Esophagus (tissue), 2 donors: ENCODE data around the gene RACGAP1. TPM values are rescaled to one million over a fixed set of nuclear protein-coding genes. Genes with fewer than 3 reads are reported as not detected.

ENCODE experiments used
- H3K27ac ChIP-seq, 2 donors: one replicate each; pipeline ENCODE4 v1.5.1; 2013; ENCODE audit warnings: low read depth in 2 of 2, mild to moderate bottlenecking in 2 of 2, inconsistent platforms in 1 of 2, low read length in 1 of 2, moderate library complexity in 1 of 2
- H3K27me3 ChIP-seq, 2 donors: one replicate each; pipeline ENCODE4 v1.6.1; 2013; ENCODE audit warnings: low read length in 2 of 2, control low read depth in 1 of 2, mild to moderate bottlenecking in 1 of 2; ENCODE audit not compliant: insufficient read depth in 2 of 2, control insufficient read depth in 1 of 2
- H3K36me3 ChIP-seq, 2 donors: one replicate each; pipeline ENCODE4 v1.6.1; 2013; ENCODE audit warnings: low read length in 1 of 2; ENCODE audit not compliant: control insufficient read depth in 2 of 2, insufficient read depth in 2 of 2
- H3K4me1 ChIP-seq, 2 donors: one replicate each; pipeline ENCODE4 v1.6.1; 2013; ENCODE audit warnings: low read length in 1 of 2; ENCODE audit not compliant: control insufficient read depth in 2 of 2, insufficient read depth in 2 of 2
- H3K4me3 ChIP-seq, 2 donors: one replicate each; pipeline ENCODE4 v1.5.1; 2013; ENCODE audit warnings: low read length in 2 of 2, mild to moderate bottlenecking in 2 of 2, low read depth in 1 of 2, moderate library complexity in 1 of 2
- H3K9me3 ChIP-seq, 2 donors: one replicate each; pipeline ENCODE4 v1.6.1; 2013; ENCODE audit warnings: mild to moderate bottlenecking in 2 of 2, low read depth in 1 of 2, low read length in 1 of 2, moderate library complexity in 1 of 2; ENCODE audit not compliant: control insufficient read depth in 2 of 2, insufficient read depth in 1 of 2
- WGBS, 2 donors: extraction: QIAGEN DNeasy Blood & Tissue Kit; methylation state at CpG; one replicate each; pipeline ENCODE4 v1.1.7; 2013; 5-methylcytosine and 5-hydroxymethylcytosine counted together
- polyA plus RNA-seq, 2 donors: library from polyadenylated mRNA; stranded (reverse); fragments of 200-250 nt; gene quantifications; one replicate each; pipeline ENCODE4 v1.2.3, GENCODE V29; 2013
- donor health status: healthy with polysubstance abuse.
- donor health status: Bipolar disorder and iron deficiency.

RACGAP1 gene
- polyA plus RNA-seq, 2 donors: 6.0 to 16.8 TPM

- H3K4me1 ChIP-seq: peaks cover 8 to 10% of the 10 kb centered on the region in 2 donors
- no peaks in the 10 kb centered on the region for H3K9me3 ChIP-seq
- H3K36me3 ChIP-seq: no peaks in the 10 kb centered on the region
- 32 to 42% methylated on average over 13 of the region's 13 CpGs for WGBS, 2 donors
- peaks cover 0 to 2% of the 10 kb centered on the region in 2 donors for H3K27me3 ChIP-seq
- H3K27ac ChIP-seq: no peak overlapping the region
- no peak overlapping the region for H3K4me3 ChIP-seq
Observed at GRCh38 chr12:49960474-49961110, 64.7 kb downstream of the RACGAP1 start.

GRCh38 chr12:49959685-49960473 is 65.4 kb downstream of the RACGAP1 start:
- no peaks in the 10 kb centered on the region for H3K9me3 ChIP-seq
- H3K4me1 ChIP-seq: peaks cover 8 to 10% of the 10 kb centered on the region in 2 donors
- no peak overlapping the region for H3K4me3 ChIP-seq
- no peaks in the 10 kb centered on the region for H3K36me3 ChIP-seq
- peaks cover 0 to 7% of the 10 kb centered on the region in 2 donors for H3K27me3 ChIP-seq
- WGBS, 2 donors: 48 to 54% methylated on average over 11 of the region's 11 CpGs
- H3K27ac ChIP-seq: no peak overlapping the region

GRCh38 chr12:49957570-49957967 is 67.7 kb downstream of the RACGAP1 start:
- Histone ChIP-seq H3K27me3 (peaks cover 0 to 7% of the 10 kb centered on the region in 2 donors), H3K9me3 (no peaks in the 10 kb centered on the region), H3K4me3 (no peak overlapping the region), H3K4me1 (peaks cover 4 to 5% of the 10 kb centered on the region in 2 donors), H3K27ac (no peak overlapping the region), H3K36me3 (no peaks in the 10 kb centered on the region)

- no peaks in the 10 kb centered on the region for H3K9me3 ChIP-seq
- H3K36me3 ChIP-seq: no peaks in the 10 kb centered on the region
- WGBS, 2 donors: 72 to 76% methylated on average over 6 of the region's 6 CpGs
- H3K27ac ChIP-seq: no peak overlapping the region
- peaks cover 2 to 4% of the 10 kb centered on the region in 2 donors for H3K4me1 ChIP-seq
- no peak overlapping the region for H3K4me3 ChIP-seq
- H3K27me3 ChIP-seq: peaks cover 0 to 7% of the 10 kb centered on the region in 2 donors
Observed at GRCh38 chr12:49956663-49957569, 68.4 kb downstream of the RACGAP1 start.

GRCh38 chr12:49955899-49956662 is 69.2 kb downstream of the RACGAP1 start:
- H3K27me3 ChIP-seq: peaks cover 0 to 7% of the 10 kb centered on the region in 2 donors
- no peak overlapping the region for H3K27ac ChIP-seq
- H3K4me1 ChIP-seq: peaks cover under 1 to 4% of the 10 kb centered on the region in 2 donors
- no peaks in the 10 kb centered on the region for H3K36me3 ChIP-seq
- no peaks in the 10 kb centered on the region for H3K9me3 ChIP-seq
- no peak overlapping the region for H3K4me3 ChIP-seq
- WGBS, 2 donors: 62 to 64% methylated on average over 13 of the region's 13 CpGs

DNA sequence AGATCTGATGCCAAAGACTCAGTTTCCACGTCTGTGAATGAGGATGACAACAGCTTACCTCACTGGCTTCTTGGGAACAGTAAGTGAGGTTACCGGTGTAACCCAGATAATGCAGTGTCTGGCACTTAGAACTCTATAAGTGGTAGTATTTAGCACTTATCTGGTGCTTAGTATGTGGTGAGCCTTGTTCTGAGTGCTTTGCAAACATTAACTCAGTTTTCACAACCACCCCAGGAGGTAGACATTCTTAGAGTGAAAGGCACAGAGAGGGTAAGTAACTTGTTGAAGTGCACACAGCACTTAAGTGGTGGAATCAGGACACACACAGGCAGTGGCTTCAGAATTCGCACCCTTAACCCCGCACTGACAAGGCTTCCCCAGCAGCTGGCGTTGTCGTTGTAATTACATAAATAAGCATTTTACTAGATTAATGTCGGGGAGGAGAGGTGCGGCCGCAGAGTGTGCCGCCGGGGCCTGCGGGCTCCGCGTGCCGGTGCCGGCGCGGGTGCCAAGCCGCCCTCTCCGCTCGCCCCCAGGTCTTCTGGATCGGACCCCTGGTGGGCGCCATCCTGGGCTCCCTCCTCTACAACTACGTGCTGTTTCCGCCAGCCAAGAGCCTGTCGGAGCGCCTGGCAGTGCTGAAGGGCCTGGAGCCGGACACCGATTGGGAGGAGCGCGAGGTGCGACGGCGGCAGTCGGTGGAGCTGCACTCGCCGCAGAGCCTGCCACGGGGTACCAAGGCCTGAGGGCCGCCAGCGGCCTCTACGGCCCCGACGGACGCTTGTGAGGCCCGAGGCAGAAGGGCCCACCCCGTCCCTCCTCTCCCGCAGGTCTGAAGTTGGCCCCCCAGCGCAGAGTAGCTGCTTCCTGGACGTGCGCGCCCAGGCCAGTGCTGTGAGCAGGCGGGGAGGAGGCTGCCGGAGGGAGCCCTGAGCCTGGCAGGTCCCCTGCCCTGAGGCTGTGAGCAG is 70.1 kb downstream of the RACGAP1 start:
- H3K27me3 ChIP-seq: peaks cover 0 to 7% of the 10 kb centered on the region in 2 donors
- WGBS, 2 donors: 30 to 31% methylated on average over 51 to 53 of the region's 53 CpGs

GRCh38 chr12:49953961-49954846 is 71.1 kb downstream of the RACGAP1 start:
- H3K9me3 ChIP-seq: no peaks in the 10 kb centered on the region
- H3K4me1 ChIP-seq: peaks cover 0 to 4% of the 10 kb centered on the region in 2 donors
- no peaks in the 10 kb centered on the region for H3K36me3 ChIP-seq
- no peak overlapping the region for H3K27ac ChIP-seq
- H3K27me3 ChIP-seq: peaks cover 0 to 7% of the 10 kb centered on the region in 2 donors
- H3K4me3 ChIP-seq: no peak overlapping the region
- 79 to 83% methylated on average over 21 of the region's 21 CpGs for WGBS, 2 donors

More for the DNA sequence above, 70.1 kb downstream of the RACGAP1 start:
- Histone ChIP-seq H3K27ac (no peak overlapping the region), H3K9me3 (no peaks in the 10 kb centered on the region), H3K4me1 (peaks cover 0 to 4% of the 10 kb centered on the region in 2 donors), H3K36me3 (no peaks in the 10 kb centered on the region), H3K4me3 (no peak overlapping the region)

- 75 to 79% methylated on average over 4 of the region's 4 CpGs for WGBS, 2 donors
- Histone ChIP-seq H3K27me3 (peaks cover 0 to 7% of the 10 kb centered on the region in 2 donors), H3K4me1 (peaks cover 0 to 4% of the 10 kb centered on the region in 2 donors), H3K36me3 (no peaks in the 10 kb centered on the region), H3K4me3 (no peak overlapping the region), H3K27ac (no peak overlapping the region), H3K9me3 (no peaks in the 10 kb centered on the region)
Observed at GRCh38 chr12:49953151-49953550, 72.1 kb downstream of the RACGAP1 start.
